Right lobe of liver (tissue), 6 donors: ENCODE results near the gene GPNMB. TPM values are rescaled to one million over a fixed set of nuclear protein-coding genes. Genes with fewer than 3 reads are reported as not detected.

Experiments
- ATAC-seq, 4 donors: fragments of 200-7000 bp; cut with Tn5 transposase; one replicate each; pipeline ENCODE4 v1.9.1; 2020; ENCODE audit warnings: mild to moderate bottlenecking in 4 of 4, moderate library complexity in 4 of 4
- DNase-seq, 3 donors: peaks; one replicate each; pipeline ENCODE4 v3.0.0-alpha.2; 2020
- H3K27ac ChIP-seq, 3 donors: fragments of 200-600 bp; one replicate each; pipeline ENCODE4 v1.8.0; 2022
- H3K27me3 ChIP-seq, 2 donors: fragments of 200-600 bp; one replicate each; pipeline ENCODE4 v1.8.0; 2022
- H3K36me3 ChIP-seq, 4 donors: fragments of 200-600 bp; sonication (generic) in 1 of 4; one replicate each; pipeline versions ENCODE4 v1.5.1 to v1.8.0; 2017 to 2022; ENCODE audit warnings: control low read depth in 1 of 4
- H3K4me1 ChIP-seq, 4 donors: fragments of 200-600 bp; sonication (generic) in 1 of 4; one replicate each; pipeline versions ENCODE4 v1.5.1 to v1.8.0; 2017 to 2022; ENCODE audit warnings: control low read depth in 1 of 4
- H3K4me3 ChIP-seq, 3 donors: fragments of 200-600 bp; one replicate each; pipeline ENCODE4 v1.8.0; 2022
- H3K9me3 ChIP-seq, 4 donors: fragments of 200-600 bp; sonication (generic) in 1 of 4; one replicate each; pipeline versions ENCODE4 v1.5.1 to v1.8.0; 2017 to 2022; ENCODE audit warnings: control low read depth in 1 of 4
- CTCF ChIP-seq, 4 donors: fragments of 200-600 bp in 3 of 4; fragments of 450-650 bp in 1 of 4; IDR thresholded peaks; one replicate each; pipeline versions ENCODE4 v1.5.1 to v1.8.0; 2016 to 2022; ENCODE audit warnings: antibody characterized with exemption in 4 of 4, mild to moderate bottlenecking in 2 of 4
- POLR2A ChIP-seq: fragments of 450-650 bp; IDR thresholded peaks from one replicate; pipeline ENCODE4 v1.6.1; 2017; ENCODE audit warnings: antibody characterized with exemption, mild to moderate bottlenecking
- WGBS: methylation state at CpG from one replicate; pipeline ENCODE4 v1.1.6; 2018; ENCODE audit warnings: low coverage, low lambda C conversion rate; ENCODE audit not compliant: insufficient coverage; ENCODE audit errors: missing lambda C conversion rate; 5-methylcytosine and 5-hydroxymethylcytosine counted together
- intact Hi-C, 2 donors: fragments of 100-400 bp; cut with DNase I; formaldehyde crosslinking; loops; one replicate each; pipeline versions ENCODE4 v1.11.2 to v1.14.1; 2022
- total RNA-seq, 6 experiments: library from RNA; depleted of rRNA in 2 of 6; stranded (reverse); fragments of >200 nt in 2 of 6; fragmentation: NEBNext Ultra II Directional in 3 of 6; extraction: Animal tissue kit (Norgen Biotek cat#: 25700) in 3 of 6; gene quantifications; one replicate each; pipeline versions ENCODE4 v1.1.0 to v1.2.4, GENCODE V29; 2016 to 2023
- donor health status: DM: no; HTN: yes; CAD: no.
- donor health status: DM: no; HTN: no; CAD: no.
- donor health status: DM: no; HTN: no; CAD: no.
- donor health status: DM: no; HTN: yes; CAD: no.
- donor health status: DM: no; HTN: yes; CAD: no.

GPNMB gene
- total RNA-seq, 6 experiments from 2014 or later = 5.8 to 64.9 (median 13.4) TPM

DNA sequence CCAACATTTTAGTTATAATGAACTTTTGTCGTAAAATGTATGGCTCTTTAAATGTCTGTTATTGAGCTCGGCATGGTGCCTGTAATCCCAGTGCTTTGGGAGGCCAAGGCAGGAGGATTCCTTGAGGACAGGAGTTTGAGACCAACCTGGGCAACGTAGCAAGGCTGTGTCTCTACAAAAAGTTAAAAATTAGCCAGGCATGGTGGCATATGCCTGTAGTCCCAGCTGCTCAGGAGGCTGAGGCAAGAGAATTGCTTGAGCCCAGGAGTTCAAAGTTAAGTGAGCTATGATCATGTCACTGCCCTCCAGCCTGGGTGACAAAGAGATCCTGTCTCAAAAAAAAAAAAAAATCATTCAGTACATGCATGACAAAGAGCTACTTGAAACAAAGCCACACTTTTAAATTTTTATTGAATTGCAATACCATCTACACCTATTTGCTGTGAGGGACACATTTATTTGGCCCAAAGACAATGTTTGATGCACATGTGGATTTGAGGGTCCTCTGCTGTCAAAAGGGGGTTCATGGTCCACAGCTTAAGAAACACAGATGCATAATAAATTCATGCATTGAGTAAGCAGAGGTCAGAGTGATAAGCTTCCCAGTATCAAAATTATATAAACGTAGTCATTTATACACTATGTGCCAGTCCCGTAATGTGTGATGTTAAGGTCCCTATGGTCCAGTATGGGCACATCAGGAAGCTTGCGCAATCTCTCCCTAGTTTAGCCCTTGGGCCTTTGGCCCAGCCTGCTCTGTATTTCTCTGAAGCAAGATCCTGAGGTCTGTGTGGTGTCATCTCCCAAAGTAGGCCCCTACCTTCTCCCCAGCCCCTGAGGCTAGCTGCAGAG is 48.2 kb downstream of the GPNMB start:
- Histone ChIP-seq H3K4me3 (no peak overlapping the region), H3K9me3 (no peaks in the 10 kb centered on the region), H3K4me1 (peaks cover 0 to 51% (median 2%) of the 10 kb centered on the region in 4 donors), H3K27me3 (no peaks in the 10 kb centered on the region), H3K27ac (peak overlapping the region in 1 of 3 donors; percentile 87), H3K36me3 (no peaks in the 10 kb centered on the region)
- 34% methylated on average over 5 of the region's 6 CpGs for WGBS
- ATAC-seq = peak; percentile 25 to 66 (median 50)
- TF ChIP-seq CTCF (IDR thresholded peaks at IDR 0.05) = no peak
- no peak for TF ChIP-seq POLR2A
- DNase-seq = peak; percentile 43 to 77 (median 73)
- intact Hi-C loops = no loop called here

- no peak overlapping the region for H3K4me3 ChIP-seq
- no peaks in the 10 kb centered on the region for H3K36me3 ChIP-seq
- no peaks in the 10 kb centered on the region for H3K9me3 ChIP-seq
- DNase-seq (no peak), ATAC-seq (no peak)
- no peaks in the 10 kb centered on the region for H3K27me3 ChIP-seq
- no peak for TF ChIP-seq CTCF (IDR thresholded peaks at IDR 0.05)
- no peak for TF ChIP-seq POLR2A
- H3K27ac ChIP-seq = peak overlapping the region in 1 of 3 donors; percentile 87
- intact Hi-C loops = no loop called here
- H3K4me1 ChIP-seq = peaks cover 0 to 57% (median 2%) of the 10 kb centered on the region in 4 donors
These were observed 48.8 kb downstream of the GPNMB start for GRCh38 chr7:23295401-23295697.

- no peak for TF ChIP-seq POLR2A
- TF ChIP-seq CTCF (IDR thresholded peaks at IDR 0.05) = no peak
- peak overlapping the region; percentile 70 to 80 (median 74) for H3K27ac ChIP-seq
- DNase-seq (no peak), ATAC-seq (no peak)
- 73% methylated on average over 11 of the region's 11 CpGs for WGBS
- no peaks in the 10 kb centered on the region for H3K9me3 ChIP-seq
- no peaks in the 10 kb centered on the region for H3K27me3 ChIP-seq
- peaks cover 0 to 45% (median 2%) of the 10 kb centered on the region in 4 donors for H3K4me1 ChIP-seq
- H3K4me3 ChIP-seq = peak overlapping the region in 2 of 3 donors; percentile 82 to 91
- H3K36me3 ChIP-seq = peaks cover 0 to 9% (median 0%) of the 10 kb centered on the region in 4 donors
- intact Hi-C loops = no loop called here
These were observed 51.7 kb downstream of the GPNMB start for GRCh38 chr7:23298141-23298881.

DNA sequence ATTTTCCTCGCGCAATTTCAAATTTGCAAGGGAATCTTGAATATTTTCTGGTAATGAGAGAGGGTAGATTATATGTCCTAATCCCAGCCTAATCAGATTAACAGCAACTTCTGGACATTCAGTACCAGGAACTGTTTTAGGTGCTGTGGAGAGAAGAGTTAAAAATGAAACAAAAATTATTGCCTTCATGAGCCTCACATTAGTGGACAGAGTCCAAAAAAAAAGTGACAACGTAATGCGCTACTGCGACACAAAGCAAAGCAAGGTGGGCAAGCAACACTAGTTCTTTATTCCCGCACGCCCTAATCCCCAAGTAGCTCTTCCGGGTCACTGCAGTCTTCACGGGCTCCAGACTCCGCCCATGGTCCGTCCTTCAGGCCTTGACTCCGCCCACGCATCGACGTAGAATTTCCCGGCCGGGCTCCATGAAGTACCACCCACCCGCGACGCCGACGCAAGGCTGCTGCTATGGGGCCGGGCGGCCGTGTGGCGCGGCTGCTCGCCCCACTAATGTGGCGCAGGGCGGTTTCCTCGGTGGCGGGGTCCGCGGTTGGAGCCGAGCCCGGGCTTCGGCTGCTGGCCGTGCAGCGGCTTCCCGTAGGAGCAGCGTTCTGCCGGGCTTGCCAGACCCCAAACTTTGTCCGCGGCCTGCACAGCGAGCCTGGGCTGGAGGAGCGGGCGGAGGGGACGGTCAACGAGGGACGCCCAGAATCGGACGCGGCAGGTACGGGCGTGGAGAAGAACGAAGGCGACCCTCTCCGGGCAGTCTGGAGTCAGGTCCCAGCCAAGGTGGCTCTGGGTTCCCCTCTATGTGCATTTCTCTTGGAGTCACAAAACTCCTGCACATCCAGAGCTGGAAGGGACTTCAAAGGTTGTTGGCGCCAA is 52.6 kb downstream of the GPNMB start, which contains the start of gene MALSU1:
Gene MALSU1, plus strand, starts transcription at position 455 of the 885 bp plus-strand sequence. Its CDS starts 14 bp downstream, at position 469.
- ATAC-seq (peak; percentile 95 to 100 (median 98)), DNase-seq (peak; percentile 97)
- H3K4me1 ChIP-seq = peaks cover 0 to 37% (median 2%) of the 10 kb centered on the region in 4 donors
- TF ChIP-seq CTCF (IDR thresholded peaks at IDR 0.05) = no peak
- TF ChIP-seq POLR2A = peak; percentile 93
- H3K36me3 ChIP-seq = peaks cover 0 to 9% (median 0%) of the 10 kb centered on the region in 4 donors
- intact Hi-C loops = no loop called here
- WGBS = 2% methylated on average over 31 of the region's 59 CpGs
- peak within 1 kb of the TSS; percentile 70 to 80 (median 74) for H3K27ac ChIP-seq
- no peaks in the 10 kb centered on the region for H3K27me3 ChIP-seq
- H3K9me3 ChIP-seq = no peaks in the 10 kb centered on the region
- peak within 1 kb of the TSS; percentile 82 to 95 (median 91) for H3K4me3 ChIP-seq
